HG03139 (cell line): Measurements from ENCODE around the gene PRSS27.
"Not testable (repeated sequence)": the region's sequence is repeated elsewhere in the genome, so short reads cannot be mapped to it uniquely, and the experiment has no call there.

Experiments used
- ATAC-seq: cut with Tn5 transposase; IDR thresholded peaks from one replicate; pipeline ENCODE4 v1.9.1; 2021; ENCODE audit not compliant: unreplicated experiment

The PRSS27 gene

GRCh38 chr16:2728034-2728433 lies 8.0 kb upstream of the PRSS27 start:
- no peak for ATAC-seq

- ATAC-seq = no peak
These were observed 6.9 kb upstream of the PRSS27 start for GRCh38 chr16:2726923-2727322.

GRCh38 chr16:2724816-2725348 lies 4.9 kb upstream of the PRSS27 start:
- no peak for ATAC-seq

- no peak for ATAC-seq
These were observed 4.2 kb upstream of the PRSS27 start for GRCh38 chr16:2724088-2724676.

GRCh38 chr16:2721634-2722173 lies 1.7 kb upstream of the PRSS27 start:
- not testable (repeated sequence) for ATAC-seq

- peak; percentile 71 for ATAC-seq
These were observed 952 bp upstream of the PRSS27 start for GRCh38 chr16:2720719-2721633.

GRCh38 chr16:2719328-2720063 lies 528 bp downstream of the PRSS27 start:
- ATAC-seq = no peak

GRCh38 chr16:2717383-2718263 lies 2.4 kb downstream of the PRSS27 start:
- ATAC-seq = no peak

GRCh38 chr16:2716948-2717347 lies 3.1 kb downstream of the PRSS27 start:
- no peak for ATAC-seq

GRCh38 chr16:2715966-2716885 lies 3.8 kb downstream of the PRSS27 start:
- no peak for ATAC-seq

- ATAC-seq = no peak
These were observed 4.5 kb downstream of the PRSS27 start for GRCh38 chr16:2715519-2715918.

- no peak for ATAC-seq
These were observed 5.0 kb downstream of the PRSS27 start for GRCh38 chr16:2715064-2715463.

- no peak for ATAC-seq
These were observed 5.8 kb downstream of the PRSS27 start for GRCh38 chr16:2713985-2714774.

GRCh38 chr16:2713523-2713922 lies 6.5 kb downstream of the PRSS27 start:
- no peak for ATAC-seq

GRCh38 chr16:2712546-2712945 lies 7.5 kb downstream of the PRSS27 start:
- no peak for ATAC-seq

- no peak for ATAC-seq
These were observed 8.0 kb downstream of the PRSS27 start for GRCh38 chr16:2712063-2712441.

GRCh38 chr16:2711370-2712062 lies 8.5 kb downstream of the PRSS27 start:
- ATAC-seq = no peak

- ATAC-seq = no peak
These were observed 9.3 kb downstream of the PRSS27 start for GRCh38 chr16:2710711-2711231.
